GM10248 (cell line): ENCODE data around the gene NLGN3.
A peak's percentile ranks its signal among the peaks of the same experiment; 100 is the strongest.

Source experiments
- CTCF ChIA-PET: fragments of 300-600 bp; sonication (Branson Sonifier 250); formaldehyde crosslinking; extraction: SDS; loops from one replicate; lab custom pipeline; 2021; ENCODE audit warnings: antibody characterized with exemption; lab: Yijun Ruan, JAX
- POLR2A ChIA-PET: fragments of 350-650 bp; sonication (Branson Sonifier 250); formaldehyde crosslinking; extraction: SDS; loops from one replicate; lab custom pipeline; 2020; ENCODE audit warnings: antibody characterized with exemption; lab: Yijun Ruan, JAX
- DNase-seq: peaks from one replicate; pipeline ENCODE4 v3.0.0; 2012; ENCODE audit errors: extremely low spot score
- CTCF ChIP-seq: IDR thresholded peaks from 2 replicates; pipeline ENCODE4 v1.5.1; 2012; ENCODE audit warnings: mild to moderate bottlenecking, low read depth; ENCODE audit errors: extremely low read depth, missing control alignments, control extremely low read depth

The NLGN3 gene

DNA sequence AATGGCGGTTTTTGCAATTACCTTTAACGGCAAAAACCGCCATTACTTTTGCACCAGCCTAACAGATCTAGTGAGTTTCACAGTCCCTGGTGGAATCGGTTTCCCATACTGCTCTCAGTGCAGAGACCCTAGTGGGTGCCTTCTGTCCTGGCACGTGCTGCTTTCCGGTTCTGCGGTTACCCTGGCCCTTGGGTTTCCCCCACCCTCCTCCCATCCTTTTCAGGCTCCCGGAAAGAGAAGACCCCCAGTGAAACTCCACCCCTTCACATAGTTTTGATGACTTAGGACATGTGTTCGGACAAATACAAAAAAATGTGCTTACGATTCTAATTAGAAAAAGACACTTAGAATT, 36.9 kb downstream of the NLGN3 start:
- POLR2A ChIA-PET: interaction anchor here (0.7 to 1.5 kb wide), 2 partner anchors 9 to 105 kb away, joined by 4 to 5 read pairs; no protein-coding TSS in a partner anchor
- no peak for DNase-seq
- CTCF ChIA-PET: interaction anchor here (1.6 to 3.0 kb wide), 6 partner anchors 10 to 211 kb away, joined by 4 to 13 read pairs (median 6); no protein-coding TSS in a partner anchor

DNA sequence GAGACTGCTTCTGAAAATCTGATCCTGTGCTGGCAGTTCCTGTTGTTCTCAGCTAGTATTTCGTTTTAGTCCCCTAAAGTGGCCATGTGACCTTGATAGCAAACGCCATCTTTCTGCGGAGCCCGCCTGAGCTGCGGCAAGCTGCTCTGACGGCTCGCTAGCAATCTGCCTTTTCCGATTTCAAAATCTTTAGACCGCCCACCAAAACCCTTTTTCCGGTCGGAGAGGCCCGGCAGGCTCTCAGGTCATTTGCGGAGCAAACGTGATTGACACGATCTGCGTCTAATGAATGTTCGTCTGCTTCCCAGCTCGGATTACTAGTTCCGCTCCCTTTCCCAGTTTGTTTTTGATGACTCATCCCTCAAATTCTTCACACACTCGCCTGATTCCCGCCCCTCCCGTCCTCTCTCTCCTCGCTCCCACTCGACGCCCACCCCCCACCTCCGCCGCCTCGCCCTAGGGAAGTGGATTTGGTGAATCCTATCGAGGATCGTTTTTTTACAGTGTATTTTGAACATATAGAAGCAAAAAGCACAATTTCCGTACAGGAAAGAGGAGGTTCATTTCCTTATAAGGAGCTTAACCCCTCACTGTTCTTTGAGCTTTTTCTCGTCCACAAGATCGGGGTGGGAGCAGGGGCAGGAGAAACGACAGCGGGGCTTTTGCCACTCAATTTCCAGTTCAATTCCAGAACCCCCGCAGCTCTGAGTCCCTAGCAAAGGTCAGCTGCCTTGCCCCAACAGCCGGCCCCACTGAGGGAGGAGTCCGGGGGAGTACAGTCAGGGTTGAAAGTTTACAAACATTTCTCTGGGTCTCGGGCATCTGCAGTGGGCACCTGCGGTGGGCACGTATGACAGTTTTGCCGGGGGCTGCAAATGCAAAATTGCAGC, 37.5 kb downstream of the NLGN3 start:
- ChIA-PET POLR2A (interaction anchor here (0.7 to 1.5 kb wide), 3 partner anchors 9 to 750 kb away, joined by 4 to 5 read pairs (median 4); no protein-coding TSS in a partner anchor), CTCF (interaction anchor here (1.6 to 3.0 kb wide), 6 partner anchors 9 to 211 kb away, joined by 4 to 13 read pairs (median 6); no protein-coding TSS in a partner anchor)
- TF ChIP-seq CTCF: no peak
- peak; percentile 76 for DNase-seq

More for the DNA sequence above, 36.9 kb downstream of the NLGN3 start:
- no peak for TF ChIP-seq CTCF

GRCh38 chrX:71182871-71183270, 38.2 kb downstream of the NLGN3 start:
- DNase-seq: no peak
- CTCF ChIA-PET: interaction anchor here (1.5 to 2.2 kb wide), 6 partner anchors 8 to 212 kb away, joined by 3 to 9 read pairs (median 4); no protein-coding TSS in a partner anchor
- POLR2A ChIA-PET: interaction anchor here (1.5 kb wide), 1 partner anchor 103 kb away, joined by 4 read pairs; no protein-coding TSS in a partner anchor
- no peak for TF ChIP-seq CTCF

DNA sequence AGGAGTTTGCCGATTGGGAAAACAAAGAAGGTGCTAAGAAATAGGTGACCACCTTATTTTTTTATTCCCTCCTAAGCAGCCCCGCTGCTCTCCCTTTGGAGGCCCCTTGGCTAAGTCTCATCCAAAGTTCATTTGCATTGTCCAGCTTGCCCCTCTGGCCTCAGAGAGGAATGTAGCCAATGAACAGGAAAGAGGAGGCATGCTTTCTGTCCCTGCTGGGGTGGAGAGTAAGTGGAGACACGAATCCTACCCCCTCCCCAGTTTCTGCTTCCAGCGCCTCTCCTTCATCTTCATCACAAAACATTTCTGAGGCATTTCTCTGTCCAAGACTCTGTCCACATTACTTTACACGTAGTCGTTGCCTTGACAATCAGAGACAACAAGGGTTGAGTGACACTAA, 38.7 kb downstream of the NLGN3 start:
- no peak for DNase-seq
- CTCF ChIA-PET: interaction anchor here (1.5 to 2.2 kb wide), 5 partner anchors 8 to 213 kb away, joined by 3 to 9 read pairs (median 5); no protein-coding TSS in a partner anchor
- no peak for TF ChIP-seq CTCF
- POLR2A ChIA-PET: no interaction called here

- TF ChIP-seq CTCF: no peak
- POLR2A ChIA-PET: no interaction called here
- CTCF ChIA-PET: interaction anchor here (1.0 to 1.5 kb wide), 2 partner anchors 13 to 213 kb away, joined by 3 read pairs; no protein-coding TSS in a partner anchor
- no peak for DNase-seq
These were observed 39.5 kb downstream of the NLGN3 start for GRCh38 chrX:71184092-71184491.

- ChIA-PET CTCF (no interaction called here), POLR2A (no interaction called here)
- DNase-seq: no peak
- TF ChIP-seq CTCF: no peak
These were observed 40.3 kb downstream of the NLGN3 start for GRCh38 chrX:71184803-71185495.
